GM18502 (cell line): ENCODE data around the gene NAA40.

Experiments used
- ATAC-seq: cut with Tn5 transposase; IDR thresholded peaks from one replicate; pipeline ENCODE4 v1.9.1; 2021; ENCODE audit warnings: mild to moderate bottlenecking; ENCODE audit not compliant: unreplicated experiment, poor library complexity

Gene NAA40

DNA sequence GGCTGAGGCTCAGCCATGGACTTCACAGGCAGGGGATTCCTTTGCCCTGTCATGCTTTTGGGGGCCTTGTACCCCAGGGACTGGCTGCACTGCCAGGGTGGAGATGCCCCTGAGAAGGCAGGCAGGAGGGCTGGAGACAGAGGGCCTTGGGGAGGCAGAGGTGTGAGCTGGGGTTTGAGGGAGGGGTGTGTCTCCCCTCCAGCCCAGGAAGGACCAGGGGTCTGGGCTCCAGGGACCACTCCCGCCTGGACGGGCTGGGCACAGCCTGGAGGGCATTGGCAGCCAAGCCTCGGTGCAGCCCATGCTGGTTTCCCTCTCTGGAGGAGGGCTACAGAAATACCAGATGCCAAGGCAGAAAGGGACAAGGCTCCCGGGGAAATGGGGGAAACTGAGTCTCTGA lies 66.9 kb downstream of the NAA40 start:
- ATAC-seq, result no peak

DNA sequence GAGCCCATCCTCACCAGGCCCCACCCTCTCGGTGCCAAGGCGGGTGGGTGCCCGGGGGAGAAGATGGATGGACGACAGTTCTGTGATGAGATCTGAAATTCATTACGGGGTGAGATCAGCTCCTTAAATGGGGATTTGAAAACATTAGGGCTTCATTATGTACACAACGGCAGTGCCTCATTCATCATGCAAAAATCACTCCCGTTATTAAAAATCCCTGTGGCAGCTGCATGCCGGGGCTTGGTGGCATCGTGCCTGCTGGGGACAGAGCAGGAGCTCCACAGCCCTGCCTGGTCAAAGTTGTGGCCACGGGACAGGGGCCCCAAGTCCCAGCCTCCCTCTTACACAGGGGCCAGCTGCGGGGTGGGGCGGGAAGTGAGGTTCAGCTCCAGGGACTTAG lies 67.6 kb downstream of the NAA40 start:
- no peak for ATAC-seq
